ENCODE results near the gene PYCR2. TPM values are rescaled to one million over a fixed set of nuclear protein-coding genes. Genes with fewer than 3 reads are reported as not detected.

Gene PYCR2
- total RNA-seq, 1 donor from 2014 or later: 19.5 TPM

DNA sequence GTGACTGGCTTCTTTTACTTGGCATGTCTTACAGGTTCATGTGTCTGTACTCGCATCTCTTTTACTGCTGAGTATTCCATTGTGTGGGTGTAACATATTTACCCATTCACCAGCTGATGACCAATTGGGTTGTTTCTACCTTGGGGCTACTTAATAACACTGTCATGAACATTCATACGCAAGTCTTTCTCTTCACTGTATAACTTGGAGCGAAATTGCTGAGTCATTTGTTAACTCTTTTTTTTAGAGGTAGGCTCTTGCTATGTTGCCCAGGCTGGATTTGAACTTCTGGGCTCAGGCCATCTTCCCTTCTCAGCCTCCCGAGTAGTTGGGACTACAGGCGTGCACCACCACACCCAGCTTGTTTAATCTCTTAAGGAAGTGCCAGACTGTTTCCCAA is 6.5 kb downstream of the PYCR2 start:
- FAIRE-seq (peak; percentile 95), DNase-seq (ENCODE audit: low read depth) (peak; percentile 99)
- no peak overlapping the region for H3K4me3 ChIP-seq (ENCODE audit: low read depth, low read length)
- H3K27me3 ChIP-seq (ENCODE audit: control insufficient read depth, insufficient read depth, low read length): no peaks in the 10 kb centered on the region
- TF ChIP-seq CTCF (IDR thresholded peaks at IDR 0.05; ENCODE audit: insufficient read depth, low read length, severe bottlenecking): no peak
- peaks cover 19% of the 10 kb centered on the region for H3K36me3 ChIP-seq (ENCODE audit: control insufficient read depth, insufficient read depth, low read length)

DNA sequence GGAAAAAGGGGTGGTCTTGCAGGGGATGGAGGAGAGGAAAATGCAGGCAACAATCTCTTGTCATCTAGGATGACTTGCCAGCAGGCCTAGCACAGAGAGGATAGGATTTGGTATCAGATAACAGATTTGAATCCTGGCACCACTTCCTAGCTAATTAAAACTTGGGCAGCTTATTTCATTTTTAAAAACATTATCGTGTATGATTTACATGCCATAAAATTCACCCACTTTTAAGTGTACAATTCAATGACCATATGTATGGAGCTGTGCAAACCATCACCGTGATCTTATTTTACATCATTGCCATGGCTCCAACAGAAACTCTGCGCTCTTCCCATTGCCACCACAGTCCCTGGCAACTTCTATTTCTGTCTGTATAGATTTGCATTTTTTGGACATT is 6.9 kb downstream of the PYCR2 start:
- no peak for TF ChIP-seq CTCF (IDR thresholded peaks at IDR 0.05; ENCODE audit: insufficient read depth, low read length, severe bottlenecking)
- DNase-seq (ENCODE audit: low read depth): no peak
- peaks cover 18% of the 10 kb centered on the region for H3K36me3 ChIP-seq (ENCODE audit: control insufficient read depth, insufficient read depth, low read length)
- no peak overlapping the region for H3K4me3 ChIP-seq (ENCODE audit: low read depth, low read length)
- no peak for FAIRE-seq
- no peaks in the 10 kb centered on the region for H3K27me3 ChIP-seq (ENCODE audit: control insufficient read depth, insufficient read depth, low read length)

- H3K4me3 ChIP-seq (ENCODE audit: low read depth, low read length): no peak overlapping the region
- H3K27me3 ChIP-seq (ENCODE audit: control insufficient read depth, insufficient read depth, low read length): no peaks in the 10 kb centered on the region
- FAIRE-seq (no peak), DNase-seq (ENCODE audit: low read depth) (peak; percentile 61)
- peaks cover 5% of the 10 kb centered on the region for H3K36me3 ChIP-seq (ENCODE audit: control insufficient read depth, insufficient read depth, low read length)
- TF ChIP-seq CTCF (IDR thresholded peaks at IDR 0.05; ENCODE audit: insufficient read depth, low read length, severe bottlenecking): no peak
These were observed 8.5 kb downstream of the PYCR2 start for GRCh38 chr1:225915538-225915991.

- Histone ChIP-seq H3K4me3 (ENCODE audit: low read depth, low read length) (no peak overlapping the region), H3K27me3 (ENCODE audit: control insufficient read depth, insufficient read depth, low read length) (no peaks in the 10 kb centered on the region), H3K36me3 (ENCODE audit: control insufficient read depth, insufficient read depth, low read length) (peaks cover 2% of the 10 kb centered on the region)
- DNase-seq (ENCODE audit: low read depth) (no peak), FAIRE-seq (no peak)
- no peak for TF ChIP-seq CTCF (IDR thresholded peaks at IDR 0.05; ENCODE audit: insufficient read depth, low read length, severe bottlenecking)
These were observed 9.1 kb downstream of the PYCR2 start for GRCh38 chr1:225914947-225915346.

- H3K27me3 ChIP-seq (ENCODE audit: control insufficient read depth, insufficient read depth, low read length): no peaks in the 10 kb centered on the region
- TF ChIP-seq CTCF (IDR thresholded peaks at IDR 0.05; ENCODE audit: insufficient read depth, low read length, severe bottlenecking): no peak
- no peak overlapping the region for H3K4me3 ChIP-seq (ENCODE audit: low read depth, low read length)
- FAIRE-seq (no peak), DNase-seq (ENCODE audit: low read depth) (no peak)
- peaks cover 2% of the 10 kb centered on the region for H3K36me3 ChIP-seq (ENCODE audit: control insufficient read depth, insufficient read depth, low read length)
These were observed 9.7 kb downstream of the PYCR2 start for GRCh38 chr1:225914391-225914790.
